Measurements from ENCODE around the gene ZACN.
A peak's percentile ranks its signal among the peaks of the same experiment; 100 is the strongest.
"Not testable (repeated sequence)": the region's sequence is repeated elsewhere in the genome, so short reads cannot be mapped to it uniquely, and the experiment has no call there.

Gene ZACN

GRCh38 chr17:76054112-76054476, 24.9 kb upstream of the ZACN start:
- Histone ChIP-seq H3K4me1 (ENCODE audit: control insufficient read depth, insufficient read depth, low read length, unreplicated experiment) (peaks cover 22% of the 10 kb centered on the region), H2AFZ (ENCODE audit: low read length, unreplicated experiment) (no peak overlapping the region), H3K27ac (ENCODE audit: low read depth, low read length) (peak overlapping the region; percentile 86), H3K36me3 (ENCODE audit: insufficient read depth, low read length) (peaks cover 26% of the 10 kb centered on the region), H3K79me2 (ENCODE audit: control insufficient read depth, insufficient read depth, low read length, unreplicated experiment) (peaks cover 12% of the 10 kb centered on the region), H3K27me3 (ENCODE audit: insufficient read depth, low read length) (no peaks in the 10 kb centered on the region), H3K4me3 (ENCODE audit: low read depth, low read length) (peak overlapping the region; percentile 48; the same call in 1 of the 2 replicates)

- Histone ChIP-seq H3K27me3 (ENCODE audit: insufficient read depth, low read length) (no peaks in the 10 kb centered on the region), H3K36me3 (ENCODE audit: insufficient read depth, low read length) (peaks cover 38% of the 10 kb centered on the region), H2AFZ (ENCODE audit: low read length, unreplicated experiment) (no peak overlapping the region), H3K27ac (ENCODE audit: low read depth, low read length) (no peak overlapping the region), H3K79me2 (ENCODE audit: control insufficient read depth, insufficient read depth, low read length, unreplicated experiment) (peaks cover 3% of the 10 kb centered on the region), H3K4me1 (ENCODE audit: control insufficient read depth, insufficient read depth, low read length, unreplicated experiment) (peaks cover 19% of the 10 kb centered on the region), H3K4me3 (ENCODE audit: low read depth, low read length) (no peak overlapping the region)
Measured at GRCh38 chr17:76056882-76057281, 22.1 kb upstream of the ZACN start.

- not testable (repeated sequence) for H3K27ac ChIP-seq (ENCODE audit: low read depth, low read length); H2AFZ ChIP-seq (ENCODE audit: low read length, unreplicated experiment); H3K27me3 ChIP-seq (ENCODE audit: insufficient read depth, low read length); H3K4me3 ChIP-seq (ENCODE audit: low read depth, low read length); H3K79me2 ChIP-seq (ENCODE audit: control insufficient read depth, insufficient read depth, low read length, unreplicated experiment)
- H3K36me3 ChIP-seq (ENCODE audit: insufficient read depth, low read length): peaks cover 37% of the 10 kb centered on the region
- H3K4me1 ChIP-seq (ENCODE audit: control insufficient read depth, insufficient read depth, low read length, unreplicated experiment): peaks cover 17% of the 10 kb centered on the region
Measured at GRCh38 chr17:76058264-76058663, 20.7 kb upstream of the ZACN start.

- Histone ChIP-seq H3K4me1 (ENCODE audit: control insufficient read depth, insufficient read depth, low read length, unreplicated experiment) (no peaks in the 10 kb centered on the region), H3K79me2 (ENCODE audit: control insufficient read depth, insufficient read depth, low read length, unreplicated experiment) (peaks cover 13% of the 10 kb centered on the region), H3K27me3 (ENCODE audit: insufficient read depth, low read length) (no peaks in the 10 kb centered on the region), H3K36me3 (ENCODE audit: insufficient read depth, low read length) (peaks cover 42% of the 10 kb centered on the region), H3K4me3 (ENCODE audit: low read depth, low read length) (no peak overlapping the region), H3K27ac (ENCODE audit: low read depth, low read length) (no peak overlapping the region), H2AFZ (ENCODE audit: low read length, unreplicated experiment) (no peak overlapping the region)
Measured at GRCh38 chr17:76063875-76064546, 15.0 kb upstream of the ZACN start.

- H3K27ac ChIP-seq (ENCODE audit: low read depth, low read length): no peak overlapping the region
- H3K4me3 ChIP-seq (ENCODE audit: low read depth, low read length): no peak overlapping the region
- H3K79me2 ChIP-seq (ENCODE audit: control insufficient read depth, insufficient read depth, low read length, unreplicated experiment): peaks cover 31% of the 10 kb centered on the region
- no peak overlapping the region for H2AFZ ChIP-seq (ENCODE audit: low read length, unreplicated experiment)
- H3K36me3 ChIP-seq (ENCODE audit: insufficient read depth, low read length): peaks cover 35% of the 10 kb centered on the region
- H3K27me3 ChIP-seq (ENCODE audit: insufficient read depth, low read length): no peaks in the 10 kb centered on the region
- peaks cover 7% of the 10 kb centered on the region for H3K4me1 ChIP-seq (ENCODE audit: control insufficient read depth, insufficient read depth, low read length, unreplicated experiment)
Measured at GRCh38 chr17:76065775-76066174, 13.2 kb upstream of the ZACN start.

- Histone ChIP-seq H3K79me2 (ENCODE audit: control insufficient read depth, insufficient read depth, low read length, unreplicated experiment) (peaks cover 49% of the 10 kb centered on the region), H3K27ac (ENCODE audit: low read depth, low read length) (peak overlapping the region; percentile 8; the same call in 1 of the 2 replicates), H3K36me3 (ENCODE audit: insufficient read depth, low read length) (peaks cover 12% of the 10 kb centered on the region; the same call in 1 of the 2 replicates), H2AFZ (ENCODE audit: low read length, unreplicated experiment) (no peak overlapping the region), H3K27me3 (ENCODE audit: insufficient read depth, low read length) (peaks cover 34% of the 10 kb centered on the region), H3K4me3 (ENCODE audit: low read depth, low read length) (peak overlapping the region; percentile 81), H3K4me1 (ENCODE audit: control insufficient read depth, insufficient read depth, low read length, unreplicated experiment) (peaks cover 17% of the 10 kb centered on the region)
Measured at GRCh38 chr17:76071531-76072147, 7.3 kb upstream of the ZACN start.

GRCh38 chr17:76072148-76072858, 6.7 kb upstream of the ZACN start, which contains the start of gene SRP68:
SRP68 (minus strand) TSS chr17:76072517; CDS start chr17:76072491, 26 bp downstream.
- Histone ChIP-seq H3K4me1 (ENCODE audit: control insufficient read depth, insufficient read depth, low read length, unreplicated experiment) (peaks cover 17% of the 10 kb centered on the region), H2AFZ (ENCODE audit: low read length, unreplicated experiment) (peak within 1 kb of the TSS; percentile 82), H3K27me3 (ENCODE audit: insufficient read depth, low read length) (peaks cover 40% of the 10 kb centered on the region), H3K4me3 (ENCODE audit: low read depth, low read length) (peak within 1 kb of the TSS; percentile 81), H3K27ac (ENCODE audit: low read depth, low read length) (peak within 1 kb of the TSS; percentile 8; the same call in 1 of the 2 replicates), H3K36me3 (ENCODE audit: insufficient read depth, low read length) (peaks cover 9% of the 10 kb centered on the region; the same call in 1 of the 2 replicates), H3K79me2 (ENCODE audit: control insufficient read depth, insufficient read depth, low read length, unreplicated experiment) (peaks cover 46% of the 10 kb centered on the region)

- Histone ChIP-seq H3K4me1 (ENCODE audit: control insufficient read depth, insufficient read depth, low read length, unreplicated experiment) (peaks cover 17% of the 10 kb centered on the region), H3K79me2 (ENCODE audit: control insufficient read depth, insufficient read depth, low read length, unreplicated experiment) (peaks cover 28% of the 10 kb centered on the region), H2AFZ (ENCODE audit: low read length, unreplicated experiment) (no peak within 1 kb of the TSS), H3K4me3 (ENCODE audit: low read depth, low read length) (peak within 1 kb of the TSS; percentile 39; the same call in 1 of the 2 replicates), H3K27me3 (ENCODE audit: insufficient read depth, low read length) (peaks cover 64% of the 10 kb centered on the region), H3K27ac (ENCODE audit: low read depth, low read length) (no peak within 1 kb of the TSS), H3K36me3 (ENCODE audit: insufficient read depth, low read length) (no peaks in the 10 kb centered on the region)
Measured at GRCh38 chr17:76074390-76075363, 4.3 kb upstream of the ZACN start, which contains the start of gene GALR2. GALR2 (plus strand) TSS chr17:76074781; CDS start chr17:76074884, 103 bp downstream.

- H3K27me3 ChIP-seq (ENCODE audit: insufficient read depth, low read length): peaks cover 72% of the 10 kb centered on the region
- no peak overlapping the region for H2AFZ ChIP-seq (ENCODE audit: low read length, unreplicated experiment)
- H3K79me2 ChIP-seq (ENCODE audit: control insufficient read depth, insufficient read depth, low read length, unreplicated experiment): peaks cover 20% of the 10 kb centered on the region
- no peaks in the 10 kb centered on the region for H3K36me3 ChIP-seq (ENCODE audit: insufficient read depth, low read length)
- no peak overlapping the region for H3K27ac ChIP-seq (ENCODE audit: low read depth, low read length)
- no peak overlapping the region for H3K4me3 ChIP-seq (ENCODE audit: low read depth, low read length)
- peaks cover 12% of the 10 kb centered on the region for H3K4me1 ChIP-seq (ENCODE audit: control insufficient read depth, insufficient read depth, low read length, unreplicated experiment)
Measured at GRCh38 chr17:76075364-76076145, 3.4 kb upstream of the ZACN start.

All from ACC112 (cell line).